Ishikawa (cell line): ENCODE results near the gene POTEB3.
"Not testable (repeated sequence)": the region's sequence is repeated elsewhere in the genome, so short reads cannot be mapped to it uniquely, and the experiment has no call there.

Experiments used
- CREB1 ChIP-seq: IDR thresholded peaks from 2 replicates; pipeline ENCODE4 v1.6.1; 2012; ENCODE audit warnings: low read depth
- TCF12 ChIP-seq: IDR thresholded peaks from 2 replicates; pipeline ENCODE4 v1.6.1; 2012; ENCODE audit warnings: low read depth
- USF1 ChIP-seq: IDR thresholded peaks from 2 replicates; pipeline ENCODE4 v1.6.1; 2012

Gene POTEB3

GRCh38 chr15:21440399-21440798 lies at the start of gene POTEB3:
TSS of gene POTEB3 (minus strand) at chr15:21440499. CDS start at chr15:21440011, 488 bp downstream.
- TF ChIP-seq USF1, TCF12, CREB1: not testable (repeated sequence)
